Regular cardiac myocyte (primary cell): ENCODE data around the gene UGGT2. TPM values are rescaled to one million over a fixed set of nuclear protein-coding genes. Genes with fewer than 3 reads are reported as not detected.

Experiments
- total RNA-seq: library from RNA; depleted of rRNA; stranded (reverse); fragments of >200 nt; gene quantifications from 2 replicates; pipeline ENCODE4 v1.2.3, GENCODE V29; 2014

UGGT2 gene, protein sequence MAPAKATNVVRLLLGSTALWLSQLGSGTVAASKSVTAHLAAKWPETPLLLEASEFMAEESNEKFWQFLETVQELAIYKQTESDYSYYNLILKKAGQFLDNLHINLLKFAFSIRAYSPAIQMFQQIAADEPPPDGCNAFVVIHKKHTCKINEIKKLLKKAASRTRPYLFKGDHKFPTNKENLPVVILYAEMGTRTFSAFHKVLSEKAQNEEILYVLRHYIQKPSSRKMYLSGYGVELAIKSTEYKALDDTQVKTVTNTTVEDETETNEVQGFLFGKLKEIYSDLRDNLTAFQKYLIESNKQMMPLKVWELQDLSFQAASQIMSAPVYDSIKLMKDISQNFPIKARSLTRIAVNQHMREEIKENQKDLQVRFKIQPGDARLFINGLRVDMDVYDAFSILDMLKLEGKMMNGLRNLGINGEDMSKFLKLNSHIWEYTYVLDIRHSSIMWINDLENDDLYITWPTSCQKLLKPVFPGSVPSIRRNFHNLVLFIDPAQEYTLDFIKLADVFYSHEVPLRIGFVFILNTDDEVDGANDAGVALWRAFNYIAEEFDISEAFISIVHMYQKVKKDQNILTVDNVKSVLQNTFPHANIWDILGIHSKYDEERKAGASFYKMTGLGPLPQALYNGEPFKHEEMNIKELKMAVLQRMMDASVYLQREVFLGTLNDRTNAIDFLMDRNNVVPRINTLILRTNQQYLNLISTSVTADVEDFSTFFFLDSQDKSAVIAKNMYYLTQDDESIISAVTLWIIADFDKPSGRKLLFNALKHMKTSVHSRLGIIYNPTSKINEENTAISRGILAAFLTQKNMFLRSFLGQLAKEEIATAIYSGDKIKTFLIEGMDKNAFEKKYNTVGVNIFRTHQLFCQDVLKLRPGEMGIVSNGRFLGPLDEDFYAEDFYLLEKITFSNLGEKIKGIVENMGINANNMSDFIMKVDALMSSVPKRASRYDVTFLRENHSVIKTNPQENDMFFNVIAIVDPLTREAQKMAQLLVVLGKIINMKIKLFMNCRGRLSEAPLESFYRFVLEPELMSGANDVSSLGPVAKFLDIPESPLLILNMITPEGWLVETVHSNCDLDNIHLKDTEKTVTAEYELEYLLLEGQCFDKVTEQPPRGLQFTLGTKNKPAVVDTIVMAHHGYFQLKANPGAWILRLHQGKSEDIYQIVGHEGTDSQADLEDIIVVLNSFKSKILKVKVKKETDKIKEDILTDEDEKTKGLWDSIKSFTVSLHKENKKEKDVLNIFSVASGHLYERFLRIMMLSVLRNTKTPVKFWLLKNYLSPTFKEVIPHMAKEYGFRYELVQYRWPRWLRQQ (N-terminal part only)
- 40.1 and 86.3 TPM in 2 replicates for total RNA-seq

DNA sequence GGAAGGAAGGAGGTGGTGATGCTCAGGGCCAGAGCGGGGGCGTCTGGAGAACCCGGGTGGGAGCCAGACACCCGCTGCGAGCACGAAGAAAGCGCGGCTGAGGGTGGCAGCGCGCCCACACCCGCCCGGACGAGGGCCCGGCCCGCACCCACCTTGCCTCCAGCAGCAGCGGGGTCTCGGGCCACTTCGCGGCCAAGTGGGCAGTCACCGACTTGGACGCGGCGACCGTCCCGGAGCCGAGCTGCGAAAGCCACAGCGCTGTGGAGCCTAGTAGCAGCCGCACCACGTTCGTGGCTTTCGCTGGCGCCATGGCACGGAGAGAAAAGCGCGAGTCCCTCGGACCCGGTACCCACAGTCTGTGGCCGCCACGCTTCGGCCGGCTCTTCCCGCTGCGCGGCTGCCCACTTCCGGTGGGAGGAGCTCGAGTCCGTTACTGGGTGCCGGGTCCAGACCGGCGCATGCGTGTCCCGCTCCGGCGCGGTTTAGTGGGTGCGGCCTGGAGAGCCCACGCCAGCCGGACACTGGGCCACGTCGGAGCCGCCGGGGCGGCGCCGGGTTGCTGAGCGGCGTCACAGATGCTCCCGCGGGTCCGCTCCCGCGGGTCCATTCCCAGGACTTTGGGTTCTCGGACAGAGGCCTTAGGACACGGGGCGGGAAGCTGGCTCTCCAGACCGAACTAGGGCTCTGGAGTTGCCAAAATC, at the start of gene UGGT2:
Gene UGGT2 (minus strand): TSS at position 399 of the 701 bp plus-strand sequence. CDS start 89 bp downstream, at position 310.

DNA sequence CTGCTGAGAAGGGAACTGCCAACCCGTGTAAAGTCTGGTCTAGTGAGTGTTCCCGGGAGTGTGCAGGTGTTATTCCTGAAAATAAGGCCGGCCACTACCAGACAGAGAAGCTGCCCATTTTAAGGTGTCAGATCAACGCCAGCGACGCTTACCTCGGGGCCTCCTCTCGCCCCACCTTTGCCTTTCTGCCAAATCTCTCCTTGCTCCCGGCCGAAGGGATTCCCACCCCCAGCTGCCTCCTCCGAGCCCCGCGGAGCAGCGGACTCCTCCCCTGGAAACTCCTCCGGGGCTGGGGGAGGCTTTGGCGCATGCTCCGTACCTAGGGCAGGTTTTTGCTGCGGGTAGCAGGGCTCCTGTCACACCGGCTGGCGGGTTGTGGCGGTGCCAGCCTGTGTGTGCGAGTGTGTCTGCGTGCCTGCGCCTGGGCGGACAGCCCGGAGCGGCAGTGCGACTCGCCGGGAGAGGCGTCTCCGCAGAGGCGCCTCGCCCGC, 36.6 kb upstream of the UGGT2 start, which contains the start of gene HS6ST3:
Gene HS6ST3 (plus strand): TSS at position 359 of the 491 bp plus-strand sequence.

Other genes with a start within 250 kb of the UGGT2 start
- 0.19 and 0.28 TPM in 2 replicates for gene HS6ST3, start 36.7 kb upstream of the UGGT2 start, total RNA-seq